IMR-90 (cell line): ENCODE results near the gene LTF. TPM values are rescaled to one million over a fixed set of nuclear protein-coding genes. Genes with fewer than 3 reads are reported as not detected.

Source experiments
- ATAC-seq: fragments of 200-7000 bp; cut with Tn5 transposase; 2 replicates; pipeline ENCODE4 v1.9.1; 2020; ENCODE audit warnings: low read depth, mild to moderate bottlenecking, moderate library complexity
- BruUV-seq: library from RNA; stranded (reverse); fragments of 400-500 nt; replicated peaks from 2 replicates; lab custom pipeline; 2021; lab: Mats Ljungman, UMichigan
- CTCF ChIA-PET: fragments of 300-600 bp; formaldehyde crosslinking; extraction: SDS; loops from one replicate; lab custom pipeline; 2021; ENCODE audit warnings: antibody characterized with exemption; lab: Yijun Ruan, JAX
- POLR2A ChIA-PET: fragments of 300-600 bp; sonication (Branson Sonifier 250); formaldehyde crosslinking; loops from one replicate; lab custom pipeline; 2022; ENCODE audit warnings: antibody characterized with exemption; ENCODE audit not compliant: unreplicated experiment; lab: Charles Lee
- DNase-seq: peaks from one replicate; pipeline ENCODE4 v3.0.0; 2013
- H2AFZ ChIP-seq: replicated peaks from 2 replicates; pipeline ENCODE3; 2013; ENCODE audit warnings: low read length, mild to moderate bottlenecking; ENCODE audit not compliant: poor library complexity
- H2AK5ac ChIP-seq: 2 replicates; pipeline ENCODE4 v1.6.1; 2013; ENCODE audit warnings: low read depth, low read length, inconsistent platforms
- H2AK9ac ChIP-seq: replicated peaks from 2 replicates; pipeline ENCODE3; 2013; ENCODE audit warnings: mild to moderate bottlenecking, low read depth, low read length, moderate library complexity; ENCODE audit not compliant: poor library complexity
- H2BK120ac ChIP-seq: 2 replicates; pipeline ENCODE4 v1.6.1; 2013; ENCODE audit warnings: low read depth, low read length, inconsistent platforms
- H2BK15ac ChIP-seq: 3 replicates; pipeline ENCODE4 v1.6.1; 2013; ENCODE audit warnings: low read depth, low read length, inconsistent platforms
- H2BK20ac ChIP-seq: 2 replicates; pipeline ENCODE4 v1.6.1; 2013; ENCODE audit warnings: low read depth, mild to moderate bottlenecking, inconsistent platforms, low read length, moderate library complexity
- H2BK5ac ChIP-seq: 2 replicates; pipeline ENCODE4 v1.6.1; 2013; ENCODE audit warnings: mild to moderate bottlenecking, low read depth, low read length, inconsistent platforms; ENCODE audit not compliant: poor library complexity, severe bottlenecking
- H3K14ac ChIP-seq: replicated peaks from 2 replicates; pipeline ENCODE4 v1.6.1; 2013; ENCODE audit warnings: low read depth, low read length, inconsistent platforms
- H3K18ac ChIP-seq: 2 replicates; pipeline ENCODE4 v1.6.1; 2013; ENCODE audit warnings: low read depth, low read length, control low read depth
- H3K23ac ChIP-seq: 2 replicates; pipeline ENCODE4 v1.6.1; 2013; ENCODE audit warnings: low read depth, low read length, inconsistent platforms
- H3K27ac ChIP-seq: 2 replicates; pipeline ENCODE4 v1.5.1; 2013; ENCODE audit warnings: mild to moderate bottlenecking, control low read depth, low read length; ENCODE audit not compliant: insufficient read depth
- H3K27me3 ChIP-seq: 2 replicates; pipeline ENCODE4 v1.6.1; 2013; ENCODE audit warnings: low read length; ENCODE audit not compliant: control insufficient read depth, insufficient read depth
- H3K36me3 ChIP-seq: 2 replicates; pipeline ENCODE4 v1.6.1; 2013; ENCODE audit warnings: low read length, mixed read lengths; ENCODE audit not compliant: control insufficient read depth, insufficient read depth
- H3K4ac ChIP-seq: 2 replicates; pipeline ENCODE4 v1.6.1; 2013; ENCODE audit warnings: low read depth, low read length, inconsistent platforms
- H3K4me1 ChIP-seq: 2 replicates; pipeline ENCODE4 v1.6.1; 2013; ENCODE audit warnings: low read length, mixed read lengths; ENCODE audit not compliant: control insufficient read depth, insufficient read depth
- H3K4me2 ChIP-seq: 2 replicates; pipeline ENCODE4 v1.6.1; 2013; ENCODE audit warnings: low read depth, mild to moderate bottlenecking, control low read depth, low read length, moderate library complexity
- H3K4me3 ChIP-seq: 2 replicates; pipeline ENCODE4 v1.5.1; 2013; ENCODE audit warnings: low read depth, mild to moderate bottlenecking, control low read depth, low read length, moderate library complexity; ENCODE audit not compliant: insufficient read depth
- H3K56ac ChIP-seq: 2 replicates; pipeline ENCODE4 v1.6.1; 2013; ENCODE audit warnings: low read length, inconsistent platforms; ENCODE audit not compliant: insufficient read depth; ENCODE audit errors: extremely low read depth
- H3K79me1 ChIP-seq, 2 experiments: 2 replicates each; pipeline ENCODE4 v1.6.1; 2013; ENCODE audit warnings: low read length in 2 of 2, inconsistent platforms in 1 of 2, low read depth in 1 of 2
- H3K9ac ChIP-seq: 2 replicates; pipeline ENCODE4 v1.6.1; 2013; ENCODE audit warnings: low read depth, low read length, control low read depth
- H3K9me1 ChIP-seq: 2 replicates; pipeline ENCODE4 v1.6.1; 2013; ENCODE audit warnings: low read length, inconsistent platforms; ENCODE audit not compliant: insufficient read depth
- H3K9me3 ChIP-seq: 2 replicates; pipeline ENCODE4 v1.6.1; 2013; ENCODE audit warnings: low read length; ENCODE audit not compliant: control insufficient read depth, insufficient read depth
- H4K20me1 ChIP-seq: 2 replicates; pipeline ENCODE4 v1.6.1; 2013; ENCODE audit warnings: low read length, inconsistent platforms; ENCODE audit not compliant: insufficient read depth
- H4K5ac ChIP-seq: 2 replicates; pipeline ENCODE4 v1.6.1; 2013; ENCODE audit warnings: mild to moderate bottlenecking, low read depth, low read length, control low read depth
- H4K8ac ChIP-seq, 2 experiments: 2 replicates each; pipeline ENCODE4 v1.6.1; 2013; ENCODE audit warnings: low read depth in 2 of 2, low read length in 2 of 2, control low read depth in 1 of 2, inconsistent platforms in 1 of 2
- H4K91ac ChIP-seq: 2 replicates; pipeline ENCODE4 v1.6.1; 2013; ENCODE audit warnings: low read depth, low read length, inconsistent platforms; ENCODE audit not compliant: insufficient read depth
- CEBPB ChIP-seq: IDR thresholded peaks from 2 replicates; pipeline ENCODE4 v1.6.1; 2012; ENCODE audit warnings: low read depth, low read length, improper control_type of control experiment
- CHD1 ChIP-seq: IDR thresholded peaks from 2 replicates; pipeline ENCODE4 v1.6.1; 2012; ENCODE audit warnings: low read depth, low read length, improper control_type of control experiment
- MAFK ChIP-seq: IDR thresholded peaks from 2 replicates; pipeline ENCODE4 v1.6.1; 2012; ENCODE audit warnings: low read depth, low read length, improper control_type of control experiment
- MXI1 ChIP-seq: IDR thresholded peaks from 2 replicates; pipeline ENCODE4 v1.6.1; 2012; ENCODE audit warnings: low read depth, mild to moderate bottlenecking, low read length, moderate library complexity, borderline replicate concordance
- POLR2A ChIP-seq: IDR thresholded peaks from 2 replicates; pipeline ENCODE4 v1.6.1; 2012; ENCODE audit warnings: mild to moderate bottlenecking, low read depth, low read length
- RAD21 ChIP-seq: IDR thresholded peaks from 2 replicates; pipeline ENCODE4 v1.6.1; 2012; ENCODE audit warnings: low read length, improper control_type of control experiment
- USF2 ChIP-seq: fragments of 150-350 bp; IDR thresholded peaks from 2 replicates; pipeline ENCODE4 v1.6.1; 2017; ENCODE audit warnings: mild to moderate bottlenecking, antibody characterized with exemption, low read length, low read depth
- WGBS, 2 experiments: methylation state at CpG; one replicate each; pipeline versions ENCODE4 v1.1.5 to v1.1.7; 2013; ENCODE audit warnings: missing lambda C conversion rate in 2 of 2; ENCODE audit not compliant: insufficient read length in 1 of 2; ENCODE audit errors: extremely low coverage in 2 of 2; 5-methylcytosine and 5-hydroxymethylcytosine counted together
- dilution Hi-C: fragments of 300-500 bp; cut with HindIII; formaldehyde crosslinking; loops from one replicate; pipeline ENCODE4 v1.14.3; 2018; ENCODE audit warnings: low sequenced_read_pairs; ENCODE audit not compliant: unreplicated experiment
- in situ Hi-C: fragments of 300-500 bp; cut with MboI; formaldehyde crosslinking; loops from 3 replicates; pipeline ENCODE4 v1.14.3; 2019; ENCODE audit warnings: low sequenced_read_pairs, inconsistent platforms, mixed read lengths
- intact Hi-C: fragments of 100-400 bp; cut with micrococcal nuclease; formaldehyde crosslinking; loops from 2 replicates; pipeline ENCODE4 v1.10.0; 2022
- polyA plus RNA-seq, 3 experiments: library from polyadenylated mRNA; depleted of rRNA; stranded (reverse); fragments of >200 nt; gene quantifications; 2 replicates each; pipeline ENCODE4 v1.2.3, GENCODE V29; 2012; ENCODE audit warnings: low replicate concordance in 1 of 3
- total RNA-seq: library from RNA; depleted of rRNA; stranded (reverse); fragments of >200 nt; gene quantifications from 2 replicates; pipeline ENCODE4 v1.2.3, GENCODE V29; 2012
- TF ChIP-seq, protein P1 (sequence below): fragments of 150-350 bp; IDR thresholded peaks from 2 replicates; pipeline ENCODE4 v1.6.1; 2016; ENCODE audit warnings: low read depth, mild to moderate bottlenecking, low read length, moderate library complexity, borderline replicate concordance

The LTF gene
- total and polyA plus RNA-seq, 2 of the 4 experiments (the other 2 are of a cell fraction), result not detected

- intact Hi-C loops, result no loop called here
- BruUV-seq, result no TSS peak
- no peak overlapping the region for H3K4me2 ChIP-seq
These were observed 51.9 kb downstream of the LTF start for GRCh38 chr3:46412786-46413298.

More at GRCh38 chr3:46412786-46413298, 51.9 kb downstream of the LTF start:
- no peak overlapping the region for H2AK9ac ChIP-seq
- H3K18ac ChIP-seq, result no peak overlapping the region
- no peak overlapping the region for H4K91ac ChIP-seq
- no peak overlapping the region for H2AK5ac ChIP-seq
- ChIA-PET POLR2A (no interaction called here), CTCF (no interaction called here)
- H3K9me1 ChIP-seq, result no peaks in the 10 kb centered on the region
- no peaks in the 10 kb centered on the region for H3K36me3 ChIP-seq
- H3K9me3 ChIP-seq, result no peaks in the 10 kb centered on the region
- no peak overlapping the region for H3K56ac ChIP-seq
- H2BK120ac ChIP-seq, result no peak overlapping the region
- peaks cover 6% of the 10 kb centered on the region for H3K4me1 ChIP-seq
- no peak overlapping the region for H4K5ac ChIP-seq
- no peak overlapping the region for H2BK5ac ChIP-seq
- no peak overlapping the region for H3K4me3 ChIP-seq
- H3K27ac ChIP-seq, result no peak overlapping the region
- dilution Hi-C loops (no loop called here), in situ Hi-C loops (no loop called here)
- no peak overlapping the region for H3K23ac ChIP-seq
- H3K79me1 ChIP-seq, result no peaks in the 10 kb centered on the region
- no peak for ATAC-seq
- H4K8ac ChIP-seq, result peak overlapping the region in 1 of 2 experiments; percentile 54; a peak in 1 of 4 replicates
- H3K14ac ChIP-seq, result 0 out of 2 replicates have a peak overlapping the region, but pooled peaks have one; percentile 33
- no peak overlapping the region for H2BK15ac ChIP-seq
- H4K20me1 ChIP-seq, result no peaks in the 10 kb centered on the region
- H2BK20ac ChIP-seq, result no peak overlapping the region; the same call in 1 of the 2 replicates
- DNase-seq, result peak; percentile 16
- TF ChIP-seq USF2, result no peak
- no peak for TF ChIP-seq POLR2A
- TF ChIP-seq CHD1, result no peak
- no peak for TF ChIP-seq MXI1
- TF ChIP-seq, protein P1, sequence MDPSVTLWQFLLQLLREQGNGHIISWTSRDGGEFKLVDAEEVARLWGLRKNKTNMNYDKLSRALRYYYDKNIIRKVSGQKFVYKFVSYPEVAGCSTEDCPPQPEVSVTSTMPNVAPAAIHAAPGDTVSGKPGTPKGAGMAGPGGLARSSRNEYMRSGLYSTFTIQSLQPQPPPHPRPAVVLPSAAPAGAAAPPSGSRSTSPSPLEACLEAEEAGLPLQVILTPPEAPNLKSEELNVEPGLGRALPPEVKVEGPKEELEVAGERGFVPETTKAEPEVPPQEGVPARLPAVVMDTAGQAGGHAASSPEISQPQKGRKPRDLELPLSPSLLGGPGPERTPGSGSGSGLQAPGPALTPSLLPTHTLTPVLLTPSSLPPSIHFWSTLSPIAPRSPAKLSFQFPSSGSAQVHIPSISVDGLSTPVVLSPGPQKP, result no peak
- no peak for TF ChIP-seq RAD21
- no peak for TF ChIP-seq MAFK
- TF ChIP-seq CEBPB, result no peak
- no peak overlapping the region for H2AFZ ChIP-seq
- no peak overlapping the region for H3K9ac ChIP-seq
- H3K4ac ChIP-seq, result no peak overlapping the region
- peaks cover 4% of the 10 kb centered on the region; the same call in 1 of the 2 replicates for H3K27me3 ChIP-seq
- WGBS, 2 experiments, result no CpG with 5 or more reads among the region's 3 CpGs
